ENCODE data around the gene MTERF4.

The MTERF4 gene

DNA sequence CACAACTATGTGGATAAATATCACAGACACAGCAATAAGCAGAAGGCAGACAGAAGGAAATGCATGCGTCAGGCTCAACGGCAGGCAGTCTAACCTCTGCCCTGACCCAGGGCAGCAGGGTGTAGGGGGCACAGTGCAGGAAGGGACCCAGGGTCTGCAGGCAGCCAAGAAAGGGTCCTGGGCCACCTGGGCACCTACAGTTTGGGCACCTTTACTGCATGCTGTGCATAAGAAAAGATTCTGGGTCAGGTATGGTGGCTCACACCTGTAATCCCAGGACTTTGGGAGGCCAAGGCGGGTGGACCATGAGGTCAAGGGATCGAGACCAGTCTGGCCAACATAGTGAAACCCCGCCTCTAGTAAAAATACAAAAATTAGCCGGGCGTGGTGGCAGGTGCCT is 29.4 kb upstream of the MTERF4 start:
- no peak overlapping the region for H3K4me2 ChIP-seq (ENCODE audit: low read depth, low read length, poor library complexity, severe bottlenecking)
- no peaks in the 10 kb centered on the region for H4K20me1 ChIP-seq (ENCODE audit: insufficient read depth, low read length, poor library complexity, severe bottlenecking)
- peaks cover 14% of the 10 kb centered on the region; the same call in 1 of the 2 replicates for H3K36me3 ChIP-seq (ENCODE audit: insufficient read depth, low read length)
- H3K27me3 ChIP-seq (ENCODE audit: insufficient read depth, low read length, poor library complexity, severe bottlenecking): no peaks in the 10 kb centered on the region
- H3K4me1 ChIP-seq (ENCODE audit: insufficient read depth, low read length, poor library complexity, severe bottlenecking): no peaks in the 10 kb centered on the region
- TF ChIP-seq, protein P1, sequence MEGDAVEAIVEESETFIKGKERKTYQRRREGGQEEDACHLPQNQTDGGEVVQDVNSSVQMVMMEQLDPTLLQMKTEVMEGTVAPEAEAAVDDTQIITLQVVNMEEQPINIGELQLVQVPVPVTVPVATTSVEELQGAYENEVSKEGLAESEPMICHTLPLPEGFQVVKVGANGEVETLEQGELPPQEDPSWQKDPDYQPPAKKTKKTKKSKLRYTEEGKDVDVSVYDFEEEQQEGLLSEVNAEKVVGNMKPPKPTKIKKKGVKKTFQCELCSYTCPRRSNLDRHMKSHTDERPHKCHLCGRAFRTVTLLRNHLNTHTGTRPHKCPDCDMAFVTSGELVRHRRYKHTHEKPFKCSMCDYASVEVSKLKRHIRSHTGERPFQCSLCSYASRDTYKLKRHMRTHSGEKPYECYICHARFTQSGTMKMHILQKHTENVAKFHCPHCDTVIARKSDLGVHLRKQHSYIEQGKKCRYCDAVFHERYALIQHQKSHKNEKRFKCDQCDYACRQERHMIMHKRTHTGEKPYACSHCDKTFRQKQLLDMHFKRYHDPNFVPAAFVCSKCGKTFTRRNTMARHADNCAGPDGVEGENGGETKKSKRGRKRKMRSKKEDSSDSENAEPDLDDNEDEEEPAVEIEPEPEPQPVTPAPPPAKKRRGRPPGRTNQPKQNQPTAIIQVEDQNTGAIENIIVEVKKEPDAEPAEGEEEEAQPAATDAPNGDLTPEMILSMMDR (conservative IDR thresholded peaks at IDR 0.05; ENCODE audit: low read length): no peak
- no peak for TF ChIP-seq EZH2phosphoT487 (IDR thresholded peaks at IDR 0.05; ENCODE audit: borderline replicate concordance)
- H3F3A ChIP-seq (ENCODE audit: low read depth): no peaks in the 10 kb centered on the region
- no peaks in the 10 kb centered on the region for H3K79me2 ChIP-seq (ENCODE audit: insufficient read depth, low read length)
- no peak overlapping the region for H2AFZ ChIP-seq (ENCODE audit: low read length)
- H3K4me3 ChIP-seq (ENCODE audit: low read length, poor library complexity, severe bottlenecking): no peak overlapping the region
- no peak overlapping the region for H3K9ac ChIP-seq (ENCODE audit: low read depth, low read length, poor library complexity, severe bottlenecking)
- H3K9me3 ChIP-seq (ENCODE audit: insufficient read depth, low read depth, low read length): no peaks in the 10 kb centered on the region
- H3K9me2 ChIP-seq (replicated peaks; ENCODE audit: low read depth, low read length): no peaks in the 10 kb centered on the region

DNA sequence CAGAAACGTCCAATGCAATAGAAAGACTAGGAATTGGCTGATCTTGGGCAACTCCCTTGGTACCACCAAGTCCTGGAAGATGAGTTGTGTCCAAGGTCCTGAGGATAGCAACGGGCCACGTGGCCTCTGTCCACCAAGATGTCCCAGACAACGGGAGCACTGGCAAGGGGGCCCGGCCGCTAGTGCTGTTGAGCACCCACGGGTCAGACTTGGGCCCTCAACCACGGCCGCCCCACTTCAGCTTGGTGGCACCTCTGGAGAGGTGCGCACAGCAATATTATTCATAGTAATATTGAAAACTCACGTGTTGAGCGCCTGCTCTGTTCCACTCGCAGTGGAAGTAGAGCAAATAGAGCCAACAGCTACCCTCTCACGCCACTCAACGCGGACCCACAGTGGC is 28.2 kb upstream of the MTERF4 start:
- no peak overlapping the region for H3K4me2 ChIP-seq (ENCODE audit: low read depth, low read length, poor library complexity, severe bottlenecking)
- no peaks in the 10 kb centered on the region for H3F3A ChIP-seq (ENCODE audit: low read depth)
- TF ChIP-seq EZH2phosphoT487 (IDR thresholded peaks at IDR 0.05; ENCODE audit: borderline replicate concordance): no peak
- TF ChIP-seq, protein P1 (conservative IDR thresholded peaks at IDR 0.05; ENCODE audit: low read length): no peak
- no peaks in the 10 kb centered on the region for H3K9me3 ChIP-seq (ENCODE audit: insufficient read depth, low read depth, low read length)
- H2AFZ ChIP-seq (ENCODE audit: low read length): no peak overlapping the region
- no peaks in the 10 kb centered on the region for H3K79me2 ChIP-seq (ENCODE audit: insufficient read depth, low read length)
- peaks cover 11% of the 10 kb centered on the region; the same call in 1 of the 2 replicates for H3K36me3 ChIP-seq (ENCODE audit: insufficient read depth, low read length)
- no peaks in the 10 kb centered on the region for H3K4me1 ChIP-seq (ENCODE audit: insufficient read depth, low read length, poor library complexity, severe bottlenecking)
- no peaks in the 10 kb centered on the region for H3K9me2 ChIP-seq (replicated peaks; ENCODE audit: low read depth, low read length)
- no peak overlapping the region for H3K4me3 ChIP-seq (ENCODE audit: low read length, poor library complexity, severe bottlenecking)
- H4K20me1 ChIP-seq (ENCODE audit: insufficient read depth, low read length, poor library complexity, severe bottlenecking): no peaks in the 10 kb centered on the region
- H3K9ac ChIP-seq (ENCODE audit: low read depth, low read length, poor library complexity, severe bottlenecking): no peak overlapping the region
- no peaks in the 10 kb centered on the region for H3K27me3 ChIP-seq (ENCODE audit: insufficient read depth, low read length, poor library complexity, severe bottlenecking)

GRCh38 chr2:241129086-241129871 is 27.2 kb upstream of the MTERF4 start:
- peaks cover 11% of the 10 kb centered on the region; the same call in 1 of the 2 replicates for H3K36me3 ChIP-seq (ENCODE audit: insufficient read depth, low read length)

More at GRCh38 chr2:241129086-241129871, 27.2 kb upstream of the MTERF4 start:
- Histone ChIP-seq H2AFZ (ENCODE audit: low read length) (no peak overlapping the region), H3K4me2 (ENCODE audit: low read depth, low read length, poor library complexity, severe bottlenecking) (no peak overlapping the region), H3K9me2 (replicated peaks; ENCODE audit: low read depth, low read length) (no peaks in the 10 kb centered on the region), H4K20me1 (ENCODE audit: insufficient read depth, low read length, poor library complexity, severe bottlenecking) (no peaks in the 10 kb centered on the region), H3K9ac (ENCODE audit: low read depth, low read length, poor library complexity, severe bottlenecking) (no peak overlapping the region), H3K27me3 (ENCODE audit: insufficient read depth, low read length, poor library complexity, severe bottlenecking) (no peaks in the 10 kb centered on the region), H3K79me2 (ENCODE audit: insufficient read depth, low read length) (no peaks in the 10 kb centered on the region), H3K4me1 (ENCODE audit: insufficient read depth, low read length, poor library complexity, severe bottlenecking) (no peaks in the 10 kb centered on the region), H3K4me3 (ENCODE audit: low read length, poor library complexity, severe bottlenecking) (no peak overlapping the region), H3F3A (ENCODE audit: low read depth) (no peaks in the 10 kb centered on the region), H3K9me3 (ENCODE audit: insufficient read depth, low read depth, low read length) (no peaks in the 10 kb centered on the region)
- TF ChIP-seq, protein P1 (conservative IDR thresholded peaks at IDR 0.05; ENCODE audit: low read length): no peak
- TF ChIP-seq EZH2phosphoT487 (IDR thresholded peaks at IDR 0.05; ENCODE audit: borderline replicate concordance): no peak
